ENCODE results near the gene GATA6.

GRCh38 chr18:22203035-22203434 is 33.6 kb downstream of the GATA6 start:
- TF ChIP-seq USF1 (IDR thresholded peaks at IDR 0.05; ENCODE audit: borderline replicate concordance, extremely low read length, insufficient read depth, low read depth, low read length) (no peak), NRF1 (conservative IDR thresholded peaks at IDR 0.05; ENCODE audit: low read depth, low read length) (no peak)

Measured in GM12878 (cell line).